Activated B cell treated with CpG ODN at 0.5 μM for 24 hours (primary cell): ENCODE data around the gene ATP2B1. TPM values are rescaled to one million over a fixed set of nuclear protein-coding genes. Genes with fewer than 3 reads are reported as not detected.

Source experiments
- ATAC-seq: fragments of 200-7000 bp; cut with Tn5 transposase; one replicate; pipeline ENCODE4 v1.10.0; 2021; ENCODE audit warnings: low read depth, mild to moderate bottlenecking, moderate library complexity
- CTCF ChIA-PET: fragments of 350-600 bp; sonication (Branson Sonifier 250); formaldehyde crosslinking; loops from one replicate; lab custom pipeline; 2021; ENCODE audit warnings: antibody characterized with exemption; lab: Charles Lee
- POLR2A ChIA-PET: fragments of 350-600 bp; sonication (Branson Sonifier 250); formaldehyde crosslinking; loops from one replicate; lab custom pipeline; 2021; ENCODE audit warnings: antibody characterized with exemption; lab: Charles Lee
- DNase-seq: peaks from one replicate; pipeline ENCODE4 v3.0.0; 2022
- H3K27ac Mint-ChIP-seq: one replicate; pipeline ENCODE4 v1.8.0; 2020; ENCODE audit warnings: mixed read lengths
- H3K27me3 Mint-ChIP-seq: one replicate; pipeline ENCODE4 v1.8.0; 2021; ENCODE audit warnings: mixed read lengths
- H3K36me3 Mint-ChIP-seq: one replicate; pipeline ENCODE4 v1.8.0; 2021; ENCODE audit warnings: low read depth, mixed read lengths
- H3K4me1 Mint-ChIP-seq: one replicate; pipeline ENCODE4 v1.8.0; 2021; ENCODE audit warnings: mixed read lengths
- H3K4me3 Mint-ChIP-seq: one replicate; pipeline ENCODE4 v1.8.0; 2020; ENCODE audit warnings: mild to moderate bottlenecking, mixed read lengths
- H3K9me3 Mint-ChIP-seq: one replicate; pipeline ENCODE4 v1.8.0; 2020; ENCODE audit warnings: mixed read lengths
- CTCF ChIP-seq: fragments of 200-600 bp; IDR thresholded peaks from one replicate; pipeline ENCODE4 v1.8.0; 2022; ENCODE audit warnings: antibody characterized with exemption, mild to moderate bottlenecking
- intact Hi-C: fragments of 100-400 bp; cut with micrococcal nuclease; formaldehyde crosslinking; loops from one replicate; pipeline ENCODE4 v1.15.1; 2024
- total RNA-seq: library from RNA; stranded (reverse); gene quantifications from 2 replicates; pipeline ENCODE4 v1.2.3, GENCODE V29; 2022

Gene ATP2B1
- total RNA-seq, 1 donor from 2014 or later, result 136 TPM

- Mint-ChIP-seq H3K36me3 (no peaks in the 10 kb centered on the region), H3K27ac (no peak overlapping the region), H3K9me3 (no peaks in the 10 kb centered on the region), H3K27me3 (no peaks in the 10 kb centered on the region), H3K4me3 (no peak overlapping the region), H3K4me1 (peaks cover 11% of the 10 kb centered on the region)
- ATAC-seq, result no peak
- no peak for TF ChIP-seq CTCF
- DNase-seq, result no peak
- CTCF ChIA-PET, result interaction anchor here (0.9 kb wide), 1 partner anchor 467 kb away, joined by 3 read pairs; no protein-coding TSS in a partner anchor
- POLR2A ChIA-PET, result no interaction called here
- intact Hi-C loops, result loop anchor here (10.0 kb wide), 3 partner anchors 789 to 1149 kb away; no protein-coding TSS in a partner anchor
Observed at GRCh38 chr12:89546151-89546550, 162.5 kb downstream of the ATP2B1 start.

GRCh38 chr12:89544681-89545184 is 163.9 kb downstream of the ATP2B1 start:
- no peaks in the 10 kb centered on the region for H3K36me3 Mint-ChIP-seq
- H3K4me3 Mint-ChIP-seq, result no peak overlapping the region
- H3K27ac Mint-ChIP-seq, result no peak overlapping the region
- H3K27me3 Mint-ChIP-seq, result no peaks in the 10 kb centered on the region
- H3K9me3 Mint-ChIP-seq, result no peaks in the 10 kb centered on the region
- ChIA-PET CTCF (interaction anchor here (0.6 to 3.1 kb wide), 13 partner anchors 11 to 1398 kb away, joined by 3 to 63 read pairs (median 4); no protein-coding TSS in a partner anchor), POLR2A (interaction anchor here (0.8 to 1.2 kb wide), 2 partner anchors 164 to 337 kb away, joined by 3 to 4 read pairs; partner anchors contain the start of gene ATP2B1)
- ATAC-seq (no peak), DNase-seq (no peak)
- intact Hi-C loops, result loop anchor here (5.0 to 10.0 kb wide), 4 partner anchors 418 to 1150 kb away; no protein-coding TSS in a partner anchor
- H3K4me1 Mint-ChIP-seq, result peaks cover 11% of the 10 kb centered on the region
- no peak for TF ChIP-seq CTCF

- DNase-seq (no peak), ATAC-seq (no peak)
- TF ChIP-seq CTCF, result no peak
- CTCF ChIA-PET, result interaction anchor here (0.5 to 3.1 kb wide), 28 partner anchors 9 to 1399 kb away, joined by 3 to 63 read pairs (median 4); no protein-coding TSS in a partner anchor
- POLR2A ChIA-PET, result interaction anchor here (1.1 to 1.2 kb wide), 2 partner anchors 165 to 469 kb away, joined by 3 to 4 read pairs; partner anchors contain the start of gene ATP2B1
- no peaks in the 10 kb centered on the region for H3K9me3 Mint-ChIP-seq
- no peaks in the 10 kb centered on the region for H3K36me3 Mint-ChIP-seq
- no peaks in the 10 kb centered on the region for H3K27me3 Mint-ChIP-seq
- intact Hi-C loops, result loop anchor here (5.0 to 10.0 kb wide), 4 partner anchors 418 to 1151 kb away; no protein-coding TSS in a partner anchor
- no peak overlapping the region for H3K27ac Mint-ChIP-seq
- peaks cover 11% of the 10 kb centered on the region for H3K4me1 Mint-ChIP-seq
- no peak overlapping the region for H3K4me3 Mint-ChIP-seq
Observed at GRCh38 chr12:89544022-89544421, 164.6 kb downstream of the ATP2B1 start.

- TF ChIP-seq CTCF, result peak; percentile 93
- Mint-ChIP-seq H3K9me3 (no peaks in the 10 kb centered on the region), H3K27me3 (no peaks in the 10 kb centered on the region), H3K27ac (no peak overlapping the region), H3K4me1 (peaks cover 11% of the 10 kb centered on the region), H3K4me3 (no peak overlapping the region), H3K36me3 (no peaks in the 10 kb centered on the region)
- ChIA-PET POLR2A (interaction anchor here (0.6 to 1.1 kb wide), 4 partner anchors 159 to 559 kb away, joined by 3 to 4 read pairs (median 3); no protein-coding TSS in a partner anchor), CTCF (interaction anchor here (0.6 to 3.1 kb wide), 28 partner anchors 10 to 1394 kb away, joined by 3 to 63 read pairs (median 4); no protein-coding TSS in a partner anchor)
- intact Hi-C loops, result loop anchor here (1.0 to 10.0 kb wide), 13 partner anchors 166 to 1416 kb away; partner anchors contain the start of gene ATP2B1
- DNase-seq (peak; percentile 22), ATAC-seq (peak; percentile 86)
Observed at GRCh38 chr12:89542912-89543592, 165.6 kb downstream of the ATP2B1 start.
